Suprapubic skin (tissue), 4 donors: ENCODE results near the gene DEDD2. TPM values are rescaled to one million over a fixed set of nuclear protein-coding genes. Genes with fewer than 3 reads are reported as not detected.

ENCODE experiments used
- DNase-seq, 2 donors: peaks; one replicate each; pipeline ENCODE4 v3.0.0-alpha.2; 2019; ENCODE audit warnings: low spot score in 2 of 2
- H3K27ac ChIP-seq: fragments of 200-600 bp; sonication (generic); one replicate; pipeline ENCODE4 v1.5.1; 2019
- H3K27me3 ChIP-seq: fragments of 200-600 bp; sonication (generic); one replicate; pipeline ENCODE4 v1.5.1; 2019
- H3K36me3 ChIP-seq: fragments of 200-600 bp; sonication (generic); one replicate; pipeline ENCODE4 v1.5.1; 2019
- H3K4me1 ChIP-seq: fragments of 200-600 bp; sonication (generic); one replicate; pipeline ENCODE4 v1.5.1; 2019
- H3K4me3 ChIP-seq: fragments of 200-600 bp; sonication (generic); one replicate; pipeline ENCODE4 v1.5.1; 2019; ENCODE audit warnings: mild to moderate bottlenecking
- H3K9me3 ChIP-seq: fragments of 200-600 bp; sonication (generic); one replicate; pipeline ENCODE4 v1.5.1; 2019
- EP300 ChIP-seq: sonication (generic); formaldehyde crosslinking; IDR thresholded peaks from one replicate; pipeline ENCODE4 v1.6.1; 2017; ENCODE audit warnings: antibody characterized with exemption
- POLR2A ChIP-seq, 2 donors: fragments of 450-650 bp; IDR thresholded peaks; one replicate each; pipeline ENCODE4 v1.6.1; 2017; ENCODE audit warnings: antibody characterized with exemption in 2 of 2, mild to moderate bottlenecking in 2 of 2, moderate library complexity in 2 of 2
- POLR2AphosphoS5 ChIP-seq, 3 donors: sonication (generic); formaldehyde crosslinking; IDR thresholded peaks; one replicate each; pipeline ENCODE4 v1.6.1; 2017; ENCODE audit warnings: antibody characterized with exemption in 3 of 3
- WGBS: methylation state at CpG from one replicate; pipeline ENCODE4 v1.1.5; 2018; 5-methylcytosine and 5-hydroxymethylcytosine counted together
- total RNA-seq, 4 donors: library from RNA; depleted of rRNA; stranded (reverse); fragments of >200 nt; gene quantifications; one replicate each; pipeline ENCODE4 v1.1.0, GENCODE V29; 2016
- TF ChIP-seq, protein P1 (sequence below), 2 donors: fragments of 200-600 bp in 1 of 2; fragments of 450-650 bp in 1 of 2; sonication (generic) in 1 of 2; IDR thresholded peaks; one replicate each; pipeline ENCODE4 v1.5.1; 2016 to 2019; ENCODE audit warnings: antibody characterized with exemption in 2 of 2, mild to moderate bottlenecking in 1 of 2, moderate library complexity in 1 of 2

DEDD2 gene
- total RNA-seq, 4 donors from 2014 or later = 51.3 to 78.9 (median 65.6) TPM

DNA sequence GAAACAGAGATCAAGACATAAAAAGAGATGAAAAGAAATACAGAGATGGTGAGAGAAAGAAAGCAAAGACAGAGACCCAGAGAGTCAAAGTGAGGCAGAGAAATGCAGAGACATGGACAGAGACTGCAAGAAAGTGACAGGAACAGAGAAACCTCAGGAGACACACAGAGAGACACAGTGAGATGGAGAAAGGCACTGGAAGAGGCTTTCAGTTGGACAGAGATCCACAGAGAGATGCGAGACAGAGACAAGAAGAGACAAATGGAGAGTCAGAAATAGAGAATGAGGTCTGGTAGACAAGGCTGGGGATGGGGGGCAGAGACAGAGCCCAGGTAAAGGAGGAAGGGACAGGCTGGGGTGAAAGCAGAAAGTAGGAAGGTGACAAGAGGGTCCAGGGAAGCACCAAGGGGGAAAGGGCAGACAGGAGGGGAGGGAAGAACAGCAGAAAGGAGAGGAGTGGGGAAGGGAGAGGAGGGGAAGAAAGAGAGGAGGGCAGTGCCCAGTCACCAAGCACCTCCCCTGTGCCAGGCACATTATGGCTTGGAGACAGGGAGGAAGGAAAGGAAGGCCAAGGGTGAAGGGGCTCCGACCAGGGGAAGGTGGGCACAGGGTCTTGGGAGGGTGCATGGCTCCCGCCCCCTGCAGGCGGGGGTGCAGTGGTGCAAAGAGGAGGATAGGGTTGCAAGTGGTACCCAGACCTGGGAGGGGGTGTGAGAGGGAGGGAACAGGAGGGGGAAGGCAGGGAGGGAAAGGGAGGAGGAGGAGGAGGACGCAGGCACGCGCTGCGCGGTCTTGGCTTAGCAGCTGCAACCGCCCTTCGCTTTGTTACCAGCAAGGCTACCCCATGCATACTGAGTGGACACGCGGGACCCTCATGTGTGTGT lies 38.4 kb downstream of the DEDD2 start:
- H3K9me3 ChIP-seq = no peaks in the 10 kb centered on the region
- H3K4me3 ChIP-seq = no peak overlapping the region
- H3K36me3 ChIP-seq = no peaks in the 10 kb centered on the region
- DNase-seq = no peak
- H3K27me3 ChIP-seq = peaks cover 79% of the 10 kb centered on the region
- H3K4me1 ChIP-seq = peaks cover 18% of the 10 kb centered on the region
- 13% methylated on average over 13 of the region's 13 CpGs for WGBS
- H3K27ac ChIP-seq = no peak overlapping the region
- TF ChIP-seq EP300 (no peak), POLR2AphosphoS5 (IDR thresholded peaks at IDR 0.05) (no peak), POLR2A (IDR thresholded peaks at IDR 0.05) (no peak)
- TF ChIP-seq, protein P1, sequence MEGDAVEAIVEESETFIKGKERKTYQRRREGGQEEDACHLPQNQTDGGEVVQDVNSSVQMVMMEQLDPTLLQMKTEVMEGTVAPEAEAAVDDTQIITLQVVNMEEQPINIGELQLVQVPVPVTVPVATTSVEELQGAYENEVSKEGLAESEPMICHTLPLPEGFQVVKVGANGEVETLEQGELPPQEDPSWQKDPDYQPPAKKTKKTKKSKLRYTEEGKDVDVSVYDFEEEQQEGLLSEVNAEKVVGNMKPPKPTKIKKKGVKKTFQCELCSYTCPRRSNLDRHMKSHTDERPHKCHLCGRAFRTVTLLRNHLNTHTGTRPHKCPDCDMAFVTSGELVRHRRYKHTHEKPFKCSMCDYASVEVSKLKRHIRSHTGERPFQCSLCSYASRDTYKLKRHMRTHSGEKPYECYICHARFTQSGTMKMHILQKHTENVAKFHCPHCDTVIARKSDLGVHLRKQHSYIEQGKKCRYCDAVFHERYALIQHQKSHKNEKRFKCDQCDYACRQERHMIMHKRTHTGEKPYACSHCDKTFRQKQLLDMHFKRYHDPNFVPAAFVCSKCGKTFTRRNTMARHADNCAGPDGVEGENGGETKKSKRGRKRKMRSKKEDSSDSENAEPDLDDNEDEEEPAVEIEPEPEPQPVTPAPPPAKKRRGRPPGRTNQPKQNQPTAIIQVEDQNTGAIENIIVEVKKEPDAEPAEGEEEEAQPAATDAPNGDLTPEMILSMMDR (IDR thresholded peaks at IDR 0.05) = peak in 1 of 2 donors; percentile 7

- DNase-seq = no peak
- peaks cover 18% of the 10 kb centered on the region for H3K4me1 ChIP-seq
- H3K4me3 ChIP-seq = no peak overlapping the region
- H3K27ac ChIP-seq = no peak overlapping the region
- H3K36me3 ChIP-seq = no peaks in the 10 kb centered on the region
- WGBS = 41% methylated on average over 3 of the region's 3 CpGs
- H3K27me3 ChIP-seq = peaks cover 83% of the 10 kb centered on the region
- no peaks in the 10 kb centered on the region for H3K9me3 ChIP-seq
- TF ChIP-seq POLR2A (IDR thresholded peaks at IDR 0.05) = no peak
- TF ChIP-seq, protein P1 (IDR thresholded peaks at IDR 0.05) = no peak
- TF ChIP-seq POLR2AphosphoS5 (IDR thresholded peaks at IDR 0.05) = no peak
- no peak for TF ChIP-seq EP300
Observed at GRCh38 chr19:42177686-42178019, 39.8 kb downstream of the DEDD2 start.

- TF ChIP-seq POLR2AphosphoS5 (IDR thresholded peaks at IDR 0.05) = no peak
- TF ChIP-seq POLR2A (IDR thresholded peaks at IDR 0.05) = no peak
- TF ChIP-seq, protein P1 (IDR thresholded peaks at IDR 0.05) = peak in 1 of 2 donors; percentile 59
- no peak for TF ChIP-seq EP300
- H3K27ac ChIP-seq = no peak overlapping the region
- no peak for DNase-seq
- H3K4me1 ChIP-seq = peaks cover 18% of the 10 kb centered on the region
- 2% methylated on average over 33 of the region's 66 CpGs for WGBS
- no peaks in the 10 kb centered on the region for H3K36me3 ChIP-seq
- H3K27me3 ChIP-seq = peaks cover 78% of the 10 kb centered on the region
- H3K4me3 ChIP-seq = peak overlapping the region; percentile 56
- no peaks in the 10 kb centered on the region for H3K9me3 ChIP-seq
Observed at GRCh38 chr19:42176990-42177685, 40.3 kb downstream of the DEDD2 start.

DNA sequence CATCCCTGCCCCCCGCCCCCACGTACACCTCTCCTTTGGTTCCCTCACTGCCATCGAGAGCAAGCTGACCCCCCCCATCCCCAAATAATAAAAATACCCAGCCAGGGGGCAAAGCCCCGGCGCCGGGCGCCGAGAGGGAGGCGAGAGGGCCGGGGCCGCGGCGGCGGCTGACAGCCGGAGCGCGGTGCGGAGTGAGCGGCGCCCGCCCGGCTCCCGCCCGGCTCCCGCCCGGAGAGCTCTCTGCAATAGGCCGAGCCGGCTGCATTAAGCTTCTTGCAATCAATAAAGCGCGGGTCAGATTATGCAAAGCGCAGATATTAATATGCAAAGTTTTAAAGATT lies 40.9 kb downstream of the DEDD2 start:
- under 1% methylated on average over 21 of the region's 31 CpGs for WGBS
- no peaks in the 10 kb centered on the region for H3K9me3 ChIP-seq
- no peak for DNase-seq

More for the DNA sequence above, 40.9 kb downstream of the DEDD2 start:
- TF ChIP-seq POLR2AphosphoS5 (IDR thresholded peaks at IDR 0.05) (no peak), EP300 (no peak), POLR2A (IDR thresholded peaks at IDR 0.05) (no peak)
- TF ChIP-seq, protein P1 (IDR thresholded peaks at IDR 0.05) = no peak
- Histone ChIP-seq H3K4me1 (peaks cover 18% of the 10 kb centered on the region), H3K36me3 (no peaks in the 10 kb centered on the region), H3K4me3 (peak overlapping the region; percentile 56), H3K27ac (no peak overlapping the region), H3K27me3 (peaks cover 74% of the 10 kb centered on the region)
